ENCODE results near the gene SUPT5H.
"Not testable (repeated sequence)": the region's sequence is repeated elsewhere in the genome, so short reads cannot be mapped to it uniquely, and the experiment has no call there.

The SUPT5H gene

DNA sequence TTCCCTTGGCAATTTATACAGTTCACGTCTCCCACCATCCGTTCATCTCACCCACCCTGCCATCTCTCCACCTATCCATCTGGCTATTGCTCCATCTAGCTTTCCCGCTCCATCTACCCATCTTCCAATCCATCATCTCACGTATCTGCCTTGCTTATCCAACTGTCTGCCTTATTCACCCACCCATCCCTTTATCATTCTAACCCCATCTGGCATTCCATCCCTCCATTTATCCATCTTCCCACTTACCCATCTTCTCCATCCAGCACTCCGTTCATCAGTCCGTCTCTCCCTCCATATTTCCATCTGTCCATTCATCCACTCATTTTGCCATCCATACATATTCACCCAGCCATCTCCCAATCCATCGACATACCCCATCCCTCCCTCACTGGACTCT lies 19.6 kb upstream of the SUPT5H start:
- no peak for DNase-seq (ENCODE audit: low spot score)

DNA sequence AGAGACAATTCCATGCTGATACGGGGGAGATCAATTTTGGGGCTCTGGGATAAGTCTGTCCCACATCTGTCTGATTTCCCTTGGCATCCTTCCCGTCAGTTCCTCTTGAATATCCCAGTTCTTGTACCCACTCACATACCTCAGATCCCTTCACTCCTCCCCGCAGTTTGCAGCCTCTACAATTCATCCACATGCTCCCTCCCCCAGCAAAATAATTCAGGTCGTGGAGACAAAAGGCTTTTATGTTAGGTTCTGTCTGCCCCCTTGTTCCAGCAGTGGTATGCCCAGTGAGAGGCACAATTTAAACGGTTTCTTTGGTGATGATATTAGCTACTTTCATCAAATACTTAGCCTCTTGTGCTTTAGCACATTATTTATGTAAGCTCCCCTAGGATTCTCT lies 19.2 kb upstream of the SUPT5H start:
- no peak for DNase-seq (ENCODE audit: low spot score)

DNA sequence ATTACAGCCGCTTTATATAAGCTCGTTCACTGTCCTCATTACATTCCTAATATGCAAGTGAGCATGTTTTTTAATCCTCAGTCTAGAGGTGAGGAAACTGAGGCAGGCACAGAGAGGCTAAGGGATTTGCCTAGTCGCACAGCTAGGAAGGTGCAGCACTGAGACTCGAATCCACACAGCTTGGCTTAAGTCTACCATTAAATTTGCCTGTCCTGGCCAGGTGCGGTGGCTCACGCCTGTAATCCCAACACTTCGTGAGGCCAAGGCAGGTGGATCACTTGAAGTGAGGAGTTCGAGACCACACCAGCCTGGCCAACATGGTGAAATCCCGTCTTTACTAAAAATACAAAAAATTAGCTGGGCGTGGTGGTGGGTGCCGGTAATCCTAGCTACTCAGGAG lies 17.7 kb upstream of the SUPT5H start:
- DNase-seq (ENCODE audit: low spot score): no peak

DNA sequence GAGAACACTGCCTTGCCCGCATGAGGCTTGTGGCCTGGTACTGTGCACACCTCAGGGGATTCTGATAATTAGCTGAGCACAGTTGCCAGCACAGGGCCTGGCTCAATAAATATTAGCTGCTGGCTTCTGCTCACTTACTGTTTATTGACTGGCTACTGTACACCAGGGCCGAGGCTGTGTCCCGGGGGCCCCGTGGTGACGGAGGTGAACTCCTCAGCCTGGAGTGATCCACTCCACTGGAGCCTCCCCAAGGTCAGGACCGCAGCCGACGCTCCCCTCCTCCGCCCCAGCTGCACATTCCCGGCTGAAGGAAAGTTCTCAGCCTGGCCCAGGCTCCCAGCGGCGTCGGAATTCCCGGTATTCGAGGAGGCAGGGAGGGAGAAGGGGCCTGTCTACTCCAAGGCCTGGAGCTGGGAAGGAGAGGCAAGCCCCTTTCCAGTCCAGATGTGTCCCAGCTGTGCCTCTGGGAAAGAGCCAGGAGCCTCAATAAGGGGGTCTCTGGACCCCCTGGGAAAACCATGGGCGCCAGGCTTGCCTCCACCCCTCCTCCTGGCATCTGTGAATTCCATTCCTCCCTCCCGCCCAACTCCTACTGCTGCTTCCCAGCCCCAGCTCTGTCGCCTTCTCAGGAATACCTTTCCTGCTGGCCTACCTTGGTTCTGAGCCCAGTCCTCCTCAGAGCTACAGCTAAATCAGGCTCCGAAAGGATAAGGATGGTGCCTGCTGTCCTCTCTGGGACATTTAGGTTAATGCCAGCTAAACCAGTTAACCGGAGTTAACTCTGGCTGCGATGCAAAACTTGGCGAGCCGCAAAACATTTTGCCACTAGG lies 16.9 kb upstream of the SUPT5H start:
- DNase-seq (ENCODE audit: low spot score): peak; percentile 90

DNA sequence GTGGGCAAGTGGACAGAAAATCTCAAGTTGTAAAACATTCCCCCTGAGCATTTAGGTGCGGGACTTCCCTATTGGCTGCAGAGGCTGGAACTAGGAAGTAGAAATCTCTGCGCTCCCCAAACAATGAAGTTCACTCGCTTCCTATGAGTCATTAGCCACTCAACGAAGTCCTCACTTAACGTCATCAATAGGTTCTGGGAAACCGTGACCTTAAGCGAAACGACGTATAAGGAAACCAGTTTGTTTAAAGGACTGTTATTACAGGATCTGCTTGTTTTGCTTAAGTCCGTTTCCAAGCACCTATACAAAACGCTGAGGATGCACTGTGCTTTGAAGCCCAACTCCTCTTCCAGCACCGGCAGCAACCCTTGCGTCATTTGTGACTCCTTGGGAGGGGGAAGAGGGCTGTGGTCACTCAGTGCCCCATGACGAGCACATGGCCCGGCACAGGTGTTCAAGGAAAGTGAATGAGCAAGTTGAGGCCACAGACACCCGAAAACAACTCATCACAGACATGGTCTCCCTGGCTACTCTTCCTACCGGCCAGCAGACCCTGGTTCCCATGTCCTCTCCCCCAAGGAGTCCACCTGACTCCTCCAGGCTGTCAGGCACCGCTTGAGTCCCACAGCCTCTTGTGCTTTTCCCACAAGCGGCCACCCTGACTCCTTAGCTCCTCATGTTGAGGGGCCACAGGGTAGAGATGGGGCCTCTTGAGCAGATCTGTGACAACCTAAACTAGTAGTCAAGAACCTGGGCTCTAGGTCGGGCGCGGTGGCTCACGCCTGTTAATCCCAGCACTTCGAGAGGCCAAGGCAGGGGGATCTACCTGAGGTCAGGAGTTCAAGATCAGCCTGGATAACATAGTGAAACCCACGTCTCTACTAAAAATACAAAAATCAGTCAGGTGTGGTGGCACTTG lies 14.4 kb upstream of the SUPT5H start:
- DNase-seq (ENCODE audit: low spot score): no peak

DNA sequence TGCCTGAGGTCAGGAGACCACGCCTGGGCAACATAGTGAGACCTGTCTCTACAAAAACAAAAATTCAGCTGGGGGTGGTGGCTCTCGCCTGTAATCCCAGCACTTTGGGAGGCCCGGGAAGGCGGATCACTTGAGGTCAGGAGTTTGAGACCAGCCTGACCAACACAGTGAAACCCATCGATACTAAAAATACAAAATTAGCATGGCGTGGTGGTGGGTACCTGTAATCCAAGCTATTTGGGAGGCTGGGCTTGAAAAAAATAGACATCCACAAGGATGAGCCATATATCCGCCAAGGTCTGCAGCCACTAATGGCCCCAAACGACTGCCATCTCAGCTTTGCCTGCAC lies 12.7 kb upstream of the SUPT5H start:
- no peak for DNase-seq (ENCODE audit: low spot score)

DNA sequence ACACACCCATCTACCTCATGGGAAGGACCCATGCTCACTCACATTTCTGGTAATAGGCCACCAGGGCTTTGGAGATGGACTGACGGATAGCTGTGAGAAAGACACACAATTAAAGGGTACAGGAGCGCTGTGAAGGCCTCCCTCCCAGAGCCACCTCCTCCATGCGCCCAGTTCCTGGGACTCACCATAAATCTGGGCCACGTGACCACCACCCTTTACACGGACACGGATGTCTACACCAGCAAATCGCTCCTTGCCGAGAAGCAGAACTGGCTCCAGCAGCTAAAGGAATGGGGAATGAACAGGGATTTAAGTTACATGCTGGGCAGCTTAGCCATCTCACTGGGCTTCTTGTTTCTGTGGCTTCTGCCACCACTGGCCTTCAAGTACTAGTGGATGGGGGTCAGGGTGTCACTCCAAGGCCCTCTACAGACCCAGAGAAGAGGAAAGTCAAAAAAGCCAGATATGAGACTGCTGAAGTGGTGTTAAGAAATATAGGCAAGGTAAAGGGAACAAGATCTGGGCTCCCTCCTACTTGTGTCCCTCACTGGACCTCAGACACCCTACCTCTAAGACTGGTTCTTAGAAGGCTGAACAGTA lies 11.8 kb upstream of the SUPT5H start:
- no peak for DNase-seq (ENCODE audit: low spot score)

DNA sequence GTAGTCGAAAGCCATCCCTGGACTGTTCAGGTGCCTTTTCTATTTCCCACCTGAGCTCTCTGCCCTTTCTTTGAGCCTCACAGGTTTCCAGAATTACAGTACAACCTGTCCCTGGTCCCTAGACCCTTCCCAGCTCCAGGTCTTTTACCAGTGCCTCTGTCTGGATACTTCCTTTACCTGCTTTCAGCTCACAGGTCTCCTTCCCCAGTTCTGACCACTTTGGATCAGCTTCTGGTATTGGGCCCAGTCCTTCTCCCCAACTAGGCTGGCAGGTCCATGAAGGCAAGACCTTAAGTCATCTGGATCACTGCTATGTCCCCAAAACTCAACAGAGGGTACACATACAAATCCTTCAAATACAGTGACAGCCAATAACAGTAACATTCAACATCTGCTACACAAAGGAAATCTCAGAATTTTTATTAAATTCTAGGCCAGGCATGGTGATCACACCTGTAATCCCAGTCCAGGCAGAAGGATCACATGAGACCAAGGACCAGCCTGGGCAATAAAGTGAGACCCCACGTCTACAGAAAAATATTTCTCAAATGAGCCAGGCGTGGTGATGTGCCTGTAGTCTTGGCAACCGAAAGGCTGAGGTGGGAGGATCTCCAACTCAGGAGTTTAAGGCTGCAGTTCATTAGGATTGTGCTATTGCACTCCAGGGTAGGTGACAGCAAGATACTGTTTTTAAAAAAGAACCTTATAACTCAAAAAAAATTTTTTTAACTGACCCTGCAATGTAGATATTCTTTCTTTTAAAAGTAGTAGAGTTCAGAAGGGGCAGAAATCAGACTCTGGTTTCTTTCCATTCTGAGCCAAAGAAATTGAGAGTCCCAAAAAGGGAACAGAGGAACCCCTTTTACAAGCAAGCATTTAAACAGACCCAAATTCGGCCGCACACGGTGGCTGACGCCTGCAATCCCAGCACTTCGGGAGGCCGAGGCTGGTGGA lies 11.0 kb upstream of the SUPT5H start:
- no peak for DNase-seq (ENCODE audit: low spot score)

DNA sequence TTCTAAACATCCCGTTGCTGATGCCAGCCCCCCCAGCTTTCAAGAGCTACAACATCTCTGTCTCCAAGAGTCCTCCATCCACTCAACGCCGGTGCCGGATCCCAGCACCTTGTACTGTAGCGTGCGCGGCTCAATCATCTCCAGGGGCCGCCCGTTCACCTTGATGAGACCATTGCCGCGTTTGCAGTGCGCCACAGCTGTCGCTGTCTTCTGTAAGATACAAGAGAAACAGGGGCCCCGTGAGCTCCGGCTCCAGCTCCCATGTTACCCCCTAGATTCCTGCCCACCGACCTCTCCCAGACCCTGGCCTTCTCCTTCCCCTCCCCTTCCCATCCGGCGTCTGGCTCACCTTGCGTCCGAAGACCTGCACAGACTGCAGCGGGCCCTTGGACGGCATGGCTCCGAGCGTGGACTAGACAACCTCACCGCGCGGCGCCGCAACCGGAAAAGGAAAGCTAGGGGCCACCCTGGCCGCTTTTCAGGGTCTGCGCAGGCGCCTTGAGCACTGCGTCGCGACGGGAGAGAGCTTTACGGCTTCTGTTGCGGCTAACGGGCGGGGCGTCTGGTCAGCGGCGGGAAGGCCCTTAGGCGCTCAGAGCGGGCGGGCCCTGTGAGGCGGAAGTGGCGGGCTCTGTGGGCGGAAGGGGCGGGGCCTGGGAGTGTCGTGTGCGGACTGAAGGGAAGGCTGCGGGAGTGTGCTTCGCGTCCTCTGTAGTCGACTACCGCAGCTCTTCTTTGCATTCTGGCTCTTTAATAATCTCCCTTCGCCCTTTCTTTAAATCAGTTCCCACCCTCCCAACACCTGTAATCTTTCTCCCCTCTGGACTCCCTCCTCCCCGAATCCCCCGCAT lies 9.7 kb upstream of the SUPT5H start, which contains the start of gene RPS16:
TSS of gene RPS16 (minus strand) at position 451 of the 851 bp plus-strand sequence. CDS start at position 397, 54 bp downstream.
- peak; percentile 97 for DNase-seq (ENCODE audit: low spot score)

DNA sequence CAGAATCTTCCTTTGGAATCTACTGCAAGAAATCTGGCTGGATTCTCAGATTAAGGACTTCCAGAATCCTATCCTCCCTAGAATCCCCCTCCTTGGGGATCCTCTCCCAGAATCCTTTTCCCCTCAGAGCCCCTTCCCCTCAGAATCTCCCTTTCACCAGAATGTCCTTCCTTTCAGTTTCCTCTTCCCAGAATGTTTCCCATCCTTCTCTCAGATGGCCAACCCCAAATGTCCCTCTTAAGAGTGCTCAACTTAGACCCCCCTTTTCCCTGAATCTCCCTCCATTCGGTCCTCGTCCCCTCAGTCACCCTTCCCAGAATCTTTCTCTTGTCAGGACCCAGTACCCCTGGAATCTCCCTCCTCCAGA lies 9.0 kb upstream of the SUPT5H start:
- DNase-seq (ENCODE audit: low spot score): peak; percentile 14

DNA sequence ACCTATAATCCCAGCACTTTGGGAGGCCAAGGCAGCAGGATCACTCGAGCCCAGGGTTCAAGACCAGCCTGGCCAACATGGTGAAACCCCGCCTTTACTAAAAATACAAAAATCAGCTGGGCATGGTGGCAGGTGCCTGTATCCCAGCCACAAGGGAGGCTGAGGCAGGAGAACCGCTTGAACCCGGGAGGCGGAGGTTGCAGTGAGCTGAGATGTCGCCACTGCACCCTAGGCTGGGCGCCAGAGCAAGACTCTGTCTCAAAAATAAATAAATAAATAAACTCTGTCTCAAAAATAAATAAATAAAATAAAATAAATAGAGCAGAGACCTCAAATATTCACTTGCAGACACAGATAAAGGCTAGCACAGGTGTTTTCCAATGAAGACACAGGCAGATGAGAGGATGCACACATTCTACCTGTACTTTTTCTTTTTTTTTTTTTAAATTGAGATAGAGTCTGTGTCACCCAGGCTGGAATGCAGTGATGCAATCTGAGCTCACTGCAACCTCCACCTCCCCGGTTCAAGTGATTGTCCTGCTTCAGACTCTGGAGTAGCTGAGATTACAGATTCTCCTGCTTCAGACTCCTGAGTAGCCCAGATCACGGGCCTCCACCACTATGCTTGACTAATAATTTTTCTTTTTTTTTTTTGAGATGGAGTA lies 7.0 kb upstream of the SUPT5H start:
- no peak for DNase-seq (ENCODE audit: low spot score)

DNA sequence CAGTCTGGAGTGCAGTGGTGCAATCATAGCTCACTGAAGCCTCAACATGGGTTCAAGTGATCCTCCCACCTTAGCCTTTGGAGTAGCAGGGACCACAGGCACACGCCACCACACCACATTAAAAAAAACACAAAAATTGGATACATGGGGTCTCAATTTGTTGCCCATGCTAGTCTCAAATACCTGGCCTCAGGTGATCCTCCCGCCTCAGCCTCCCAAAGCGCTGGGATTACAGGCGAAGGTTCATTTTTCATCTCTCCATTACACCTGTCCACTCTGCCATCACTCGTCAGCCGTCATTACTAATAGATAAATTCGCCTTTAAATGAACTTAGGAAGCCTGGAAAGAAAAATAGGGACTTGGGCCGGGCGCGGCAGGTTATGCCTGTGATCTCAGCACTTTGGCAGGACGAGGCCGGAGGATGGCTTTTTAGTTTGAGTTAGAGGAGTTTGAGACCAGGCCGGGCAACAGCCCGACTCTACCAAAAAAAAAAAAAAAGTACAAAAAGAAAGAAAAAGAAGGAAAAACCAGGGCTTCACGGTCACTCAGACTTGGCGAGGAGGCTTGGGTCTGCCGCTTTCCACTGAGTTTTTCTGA lies 685 bp upstream of the SUPT5H start:
- no peak for DNase-seq (ENCODE audit: low spot score)

DNA sequence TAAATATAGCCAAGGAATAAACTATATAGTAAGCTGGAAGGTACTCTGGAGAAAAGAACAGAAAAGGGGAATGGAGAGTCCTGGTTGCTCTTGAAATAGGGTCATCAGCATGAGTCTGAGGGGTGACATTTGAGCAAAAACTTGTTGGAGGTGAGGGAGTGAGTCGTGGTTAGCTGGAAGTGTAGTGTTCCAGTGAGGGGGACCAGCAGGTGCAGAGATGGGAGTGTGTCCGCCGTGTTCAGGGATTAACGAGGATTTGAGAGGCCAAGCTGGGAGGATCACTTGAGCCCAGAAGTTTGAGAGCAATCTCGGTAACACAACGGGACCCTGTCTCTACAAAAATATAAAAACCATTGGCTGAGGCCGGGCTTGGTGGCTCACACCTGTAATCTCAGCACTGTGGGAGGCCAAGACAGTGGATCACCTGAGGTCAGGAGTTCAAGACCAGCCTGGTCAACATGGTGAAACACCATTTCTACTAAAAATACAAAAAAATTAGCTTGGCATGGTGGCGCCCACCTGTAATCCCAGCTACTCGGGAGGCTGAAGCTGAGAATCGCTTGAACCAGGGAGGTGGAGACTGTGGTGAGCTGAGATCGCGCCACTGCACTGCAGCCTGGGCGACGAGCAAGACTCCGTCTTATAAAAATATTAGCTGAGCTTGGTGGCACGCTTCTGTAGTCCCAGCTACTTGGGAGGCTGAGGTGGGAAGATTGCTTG lies 1.1 kb downstream of the SUPT5H start:
- no peak for DNase-seq (ENCODE audit: low spot score)

DNA sequence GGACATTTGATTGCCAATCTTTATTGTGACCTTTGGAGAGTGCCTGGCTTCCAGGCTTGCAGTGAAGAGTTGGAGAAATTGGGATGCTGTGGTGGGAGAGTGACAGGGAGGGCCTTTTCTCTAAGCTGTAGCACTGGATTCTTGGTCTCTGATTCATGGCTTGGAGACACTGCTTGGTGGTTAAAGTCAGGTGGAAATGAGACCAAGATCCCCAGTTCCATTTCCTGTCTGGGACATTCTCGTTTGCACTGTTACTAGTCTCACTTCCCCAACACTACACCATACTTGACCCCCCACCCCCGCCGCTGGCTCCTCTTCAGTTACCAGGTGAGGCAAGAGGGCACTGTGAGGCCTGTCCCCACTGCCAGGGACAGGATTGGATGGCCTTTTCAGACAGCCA lies 2.9 kb downstream of the SUPT5H start:
- DNase-seq (ENCODE audit: low spot score): peak; percentile 51

DNA sequence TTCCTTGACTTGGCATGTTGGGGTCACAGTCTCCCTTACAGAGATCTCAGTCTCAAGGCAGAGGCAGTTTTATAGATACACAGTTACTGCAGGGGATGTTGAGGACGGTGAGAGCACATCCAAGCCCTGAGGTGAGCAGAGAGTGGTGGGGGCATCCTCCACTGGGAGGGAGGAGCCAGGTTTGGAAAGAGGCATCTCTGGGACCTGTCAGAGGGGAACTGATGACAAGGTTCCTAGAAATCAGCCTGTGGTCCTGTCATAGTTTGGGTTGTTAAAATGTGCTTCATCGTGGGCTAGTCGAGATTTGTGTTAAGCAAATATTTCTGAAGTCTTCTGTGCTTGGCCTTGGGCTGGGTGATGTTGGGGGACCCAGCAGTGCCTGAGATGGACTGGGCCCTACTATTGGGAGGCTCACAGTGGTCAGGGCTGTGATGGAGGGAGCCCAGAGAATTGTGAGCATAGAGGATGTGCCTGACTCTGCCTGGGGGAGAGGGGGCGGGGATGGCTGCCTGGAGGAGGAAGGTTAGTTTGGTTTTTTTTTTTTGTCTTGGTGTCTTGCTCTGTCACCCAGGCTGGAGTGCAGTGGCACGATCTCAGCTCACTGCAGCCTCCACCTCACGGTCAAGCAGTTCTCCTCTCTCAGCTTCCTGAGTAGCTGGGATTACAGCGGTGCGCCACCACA lies 3.9 kb downstream of the SUPT5H start:
- no peak for DNase-seq (ENCODE audit: low spot score)

DNA sequence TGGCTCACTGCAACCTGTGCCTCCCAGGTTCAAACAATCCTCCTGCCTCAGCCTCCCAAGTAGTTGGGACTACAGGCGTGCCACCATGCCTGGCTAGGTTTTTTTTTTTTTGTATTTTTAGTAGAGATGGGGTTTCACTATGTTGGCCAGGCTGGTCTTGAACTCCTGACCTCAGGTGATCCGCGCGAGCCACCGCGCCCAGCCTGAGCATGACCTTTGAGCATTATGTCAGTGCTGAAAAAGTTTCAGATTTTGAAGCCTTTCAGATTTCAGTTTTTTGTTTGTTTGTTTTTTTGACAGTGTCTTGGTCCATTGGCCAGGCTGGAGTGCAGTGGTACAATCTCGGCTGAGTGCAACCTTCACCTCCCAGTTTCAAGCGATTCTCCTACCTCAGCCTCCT lies 5.9 kb downstream of the SUPT5H start:
- DNase-seq (ENCODE audit: low spot score): not testable (repeated sequence)

DNA sequence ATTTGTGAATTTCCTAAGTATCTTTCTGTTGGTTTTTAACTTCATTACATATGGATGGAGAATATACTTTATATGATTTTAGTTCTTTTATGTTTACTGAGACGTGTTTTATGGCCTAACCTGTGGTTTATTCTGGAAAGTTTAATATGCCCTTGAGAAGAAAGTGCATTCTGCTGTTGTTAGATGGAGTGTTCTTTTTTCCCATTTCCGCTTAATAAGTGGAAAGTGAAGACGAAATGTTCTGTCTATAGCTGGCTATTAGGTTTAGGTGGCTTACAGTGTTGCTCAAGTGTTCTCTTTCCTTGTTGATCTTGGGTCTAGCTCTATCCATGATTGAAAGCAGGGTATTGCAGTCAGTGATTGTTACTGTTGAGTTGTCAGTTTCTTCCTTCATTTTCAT lies 18.0 kb downstream of the SUPT5H start:
- no peak for DNase-seq (ENCODE audit: low spot score)

DNA sequence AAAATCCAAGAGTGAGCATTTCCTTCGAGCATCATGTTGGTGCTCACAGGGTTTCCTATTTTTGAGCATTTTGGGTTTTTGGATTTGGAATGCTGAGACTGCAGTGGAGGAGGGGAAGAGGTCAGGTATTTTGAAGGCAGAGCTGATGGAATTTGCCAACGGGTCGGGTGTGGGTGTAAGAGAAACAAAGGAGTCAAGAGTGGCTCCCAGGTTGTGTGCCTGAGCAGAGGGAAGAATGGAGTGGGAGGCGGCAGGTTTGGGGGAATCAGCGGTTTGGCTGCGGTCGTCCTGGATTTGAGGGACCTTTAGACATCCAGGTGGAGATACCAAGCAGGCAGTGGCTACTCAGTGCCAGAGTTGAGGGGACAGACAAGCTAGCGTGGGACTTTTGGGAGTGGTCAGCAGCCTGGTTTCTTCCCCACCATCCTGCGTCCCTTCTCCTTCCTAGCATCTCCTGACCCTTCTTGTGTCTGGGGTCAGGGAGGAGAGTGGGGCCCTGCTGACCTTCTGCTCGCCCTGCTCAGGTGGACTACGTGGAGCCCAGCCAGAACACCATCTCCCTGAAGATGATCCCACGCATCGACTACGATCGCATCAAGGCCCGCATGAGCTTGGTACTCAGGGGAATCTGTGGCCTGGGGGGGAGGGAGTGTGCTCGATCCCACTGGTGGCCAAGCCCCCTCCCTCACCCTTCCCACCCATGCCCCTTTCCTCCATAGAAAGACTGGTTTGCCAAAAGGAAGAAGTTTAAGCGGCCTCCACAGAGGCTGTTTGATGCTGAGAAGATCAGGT lies 20.8 kb downstream of the SUPT5H start:
- no peak for DNase-seq (ENCODE audit: low spot score)
